GM12878 (cell line): ENCODE results near the gene MFSD12. TPM values are rescaled to one million over a fixed set of nuclear protein-coding genes. Genes with fewer than 3 reads are reported as not detected.

Experiments
- ATF3 ChIP-seq: IDR thresholded peaks from 2 replicates; pipeline ENCODE4 v1.6.1; 2011; ENCODE audit warnings: low read depth, mild to moderate bottlenecking, low read length, moderate library complexity, borderline replicate concordance; ENCODE audit errors: extremely low read depth
- CEBPB ChIP-seq, 2 experiments: fragments of 150-350 bp in 1 of 2; IDR thresholded peaks; 2 replicates each; pipeline ENCODE4 v1.6.1; 2012 to 2014; ENCODE audit warnings: low read depth in 2 of 2, low read length in 2 of 2, borderline replicate concordance in 1 of 2, inconsistent platforms in 1 of 2
- EGR1 ChIP-seq, 2 experiments: IDR thresholded peaks; 1 replicate in 1 of 2; 2 replicates in 1 of 2; pipeline ENCODE4 v1.6.1; 2011 to 2012; ENCODE audit warnings: low read depth in 2 of 2, low read length in 2 of 2, borderline replicate concordance in 1 of 2, mild to moderate bottlenecking in 1 of 2, moderate library complexity in 1 of 2
- EP300 ChIP-seq, 2 experiments: fragments of 150-350 bp in 1 of 2; IDR thresholded peaks; 2 replicates each; pipeline ENCODE4 v1.6.1; 2011 to 2012; ENCODE audit warnings: low read depth in 2 of 2, low read length in 2 of 2, borderline replicate concordance in 1 of 2, improper control_type of control experiment in 1 of 2, inconsistent platforms in 1 of 2; ENCODE audit not compliant: control insufficient read depth in 1 of 2
- EZH2 ChIP-seq: IDR thresholded peaks from 2 replicates; pipeline ENCODE4 v1.6.1; 2012; ENCODE audit warnings: low read depth, mild to moderate bottlenecking, control low read depth, inconsistent platforms, low read length, borderline replicate concordance; ENCODE audit not compliant: control insufficient read depth
- HDAC6 ChIP-seq: fragments of 200-600 bp; sonication (generic); IDR thresholded peaks from one replicate; pipeline ENCODE4 v1.8.0; 2017; ENCODE audit warnings: antibody characterized with exemption; ENCODE audit not compliant: unreplicated experiment
- IRF4 ChIP-seq: IDR thresholded peaks from 2 replicates; pipeline ENCODE4 v1.6.1; 2011; ENCODE audit warnings: low read depth, low read length
- KDM1A ChIP-seq: fragments of 200-600 bp; sonication (generic); IDR thresholded peaks from 2 replicates; pipeline ENCODE4 v1.6.1; 2016; ENCODE audit warnings: borderline replicate concordance
- MTA3 ChIP-seq: IDR thresholded peaks from 2 replicates; pipeline ENCODE4 v1.6.1; 2012; ENCODE audit warnings: low read length, inconsistent platforms, borderline replicate concordance
- NBN ChIP-seq: fragments of 450-650 bp; IDR thresholded peaks from 2 replicates; pipeline ENCODE4 v1.6.1; 2016
- NR2C2 ChIP-seq: IDR thresholded peaks from 2 replicates; pipeline ENCODE4 v1.6.1; 2011; ENCODE audit warnings: borderline replicate concordance, low read depth; ENCODE audit not compliant: control insufficient read depth, insufficient read length
- PAX5 ChIP-seq: IDR thresholded peaks from 2 replicates; pipeline ENCODE4 v1.6.1; 2011; ENCODE audit warnings: low read depth, low read length, borderline replicate concordance
- POLR2AphosphoS2 ChIP-seq: IDR thresholded peaks from 2 replicates; pipeline ENCODE4 v1.6.1; 2011; ENCODE audit warnings: low read depth, mild to moderate bottlenecking, low read length, improper control_type of control experiment, moderate library complexity
- POLR2AphosphoS5 ChIP-seq: IDR thresholded peaks from 2 replicates; pipeline ENCODE4 v1.6.1; 2011; ENCODE audit warnings: mild to moderate bottlenecking, low read length, inconsistent platforms
- RAD51 ChIP-seq: fragments of 450-650 bp; IDR thresholded peaks from 2 replicates; pipeline ENCODE4 v1.6.1; 2016; ENCODE audit warnings: moderate library complexity, mild to moderate bottlenecking, inconsistent platforms
- RBBP5 ChIP-seq: fragments of 200-600 bp; sonication (generic); conservative IDR thresholded peaks from 2 replicates; pipeline ENCODE4 v1.6.1; 2016
- REST ChIP-seq: IDR thresholded peaks from 2 replicates; pipeline ENCODE4 v1.6.1; 2012; ENCODE audit warnings: mild to moderate bottlenecking, low read depth, low read length
- RFX5 ChIP-seq: IDR thresholded peaks from 2 replicates; pipeline ENCODE4 v1.6.1; 2011; ENCODE audit warnings: low read depth, low read length, improper control_type of control experiment
- SIX5 ChIP-seq: IDR thresholded peaks from 2 replicates; pipeline ENCODE4 v1.6.1; 2011; ENCODE audit warnings: mild to moderate bottlenecking, low read depth, low read length, moderate library complexity; ENCODE audit not compliant: severe bottlenecking
- SP1 ChIP-seq: IDR thresholded peaks from one replicate; pipeline ENCODE4 v1.6.1; 2011; ENCODE audit warnings: low read depth, low read length
- SPI1 ChIP-seq: IDR thresholded peaks from 2 replicates; pipeline ENCODE4 v1.6.1; 2011; ENCODE audit warnings: low read depth, mild to moderate bottlenecking, low read length, moderate library complexity, borderline replicate concordance; ENCODE audit not compliant: insufficient read depth
- SUZ12 ChIP-seq: fragments of 200-600 bp; sonication (generic); IDR thresholded peaks from one replicate; pipeline ENCODE4 v1.6.1; 2018; ENCODE audit warnings: antibody characterized with exemption, mild to moderate bottlenecking; ENCODE audit not compliant: unreplicated experiment
- USF2 ChIP-seq: IDR thresholded peaks from 2 replicates; pipeline ENCODE4 v1.6.1; 2011; ENCODE audit warnings: low read depth, low read length, improper control_type of control experiment, borderline replicate concordance
- ZSCAN29 ChIP-seq: fragments of 450-650 bp; IDR thresholded peaks from 2 replicates; pipeline ENCODE4 v1.6.1; 2017; ENCODE audit warnings: mild to moderate bottlenecking, moderate library complexity
- polyA plus RNA-seq, 11 experiments: library from polyadenylated mRNA; depleted of rRNA in 4 of 11; unstranded in 6 of 11; stranded (reverse) in 5 of 11; fragments of >200 nt; fragmentation: Nextera tagmentation in 4 of 11; fragmentation: Illumina TruSeq in 1 of 11; extraction: Ambion mirVana in 4 of 11; extraction: Trizol in 1 of 11; gene quantifications; 1 replicate in 1 of 11; 2 replicates in 10 of 11; pipeline versions ENCODE4 v1.2.1 to v1.2.3, GENCODE V29; 2011 to 2016; ENCODE audit warnings: inconsistent platforms in 2 of 11, missing spikeins in 2 of 11, low read depth in 1 of 11
- total RNA-seq, 4 experiments: library from RNA; depleted of rRNA in 3 of 4; stranded (reverse); fragments of >200 nt in 3 of 4; fragmentation: Illumina TruSeq in 1 of 4; extraction: Trizol in 1 of 4; gene quantifications; 2 replicates each; pipeline versions ENCODE4 v1.2.1 to v1.2.3, GENCODE V29; 2013 to 2021
- TF ChIP-seq, protein P1 (sequence below): fragments of 450-650 bp; IDR thresholded peaks from 2 replicates; pipeline ENCODE4 v1.6.1; 2017; ENCODE audit warnings: borderline replicate concordance

MFSD12 gene
- total and polyA plus RNA-seq, 10 of the 15 experiments (the other 5 are each of a cell fraction or from before 2014, with no cell fraction given), result 0.58 to 65.9 (median 16.8) TPM

DNA sequence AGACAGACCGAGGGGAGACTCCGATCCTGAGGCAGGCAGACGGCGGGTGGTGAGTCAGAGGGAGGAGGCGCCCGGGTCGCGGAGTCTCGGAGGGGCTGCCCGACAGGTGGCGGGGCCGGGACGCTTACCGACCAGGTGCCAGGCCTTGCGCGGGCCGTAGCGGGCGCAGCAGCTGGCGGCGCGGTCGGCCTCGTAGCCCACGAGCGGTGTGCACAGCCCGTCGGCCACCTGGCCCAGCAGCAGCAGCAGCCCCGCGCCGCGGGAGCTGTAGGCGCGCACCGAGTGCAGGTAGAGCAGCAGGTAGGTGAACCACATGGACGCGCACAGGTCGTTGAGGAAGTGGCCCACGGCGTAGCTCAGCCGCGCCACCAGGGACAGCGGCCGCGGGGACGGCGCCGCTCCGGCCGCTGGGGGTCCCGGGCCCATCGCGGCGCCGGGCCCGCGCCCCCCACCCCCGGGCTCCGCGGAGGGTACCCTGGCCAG lies 367 bp downstream of the MFSD12 start (continued):
- TF ChIP-seq SPI1 (peak; percentile 50; the same call in 1 of the 2 replicates), EGR1 (IDR thresholded peaks at IDR 0.05; ENCODE audit: borderline replicate concordance in 1 of 2, low read depth in 2 of 2, low read length in 2 of 2) (0 out of 3 replicates have a peak, but pooled peaks of 1 of the 2 experiments have one; percentile 3), RAD51 (no peak), CEBPB (IDR thresholded peaks at IDR 0.05; ENCODE audit: borderline replicate concordance in 1 of 2, low read depth in 2 of 2, low read length in 2 of 2) (no peak), REST (peak; percentile 56; the same call in 1 of the 2 replicates), ZSCAN29 (0 out of 2 replicates have a peak, but pooled peaks have one; percentile 7), SP1 (no peak), POLR2AphosphoS5 (no peak), EP300 (IDR thresholded peaks at IDR 0.05; ENCODE audit: borderline replicate concordance in 1 of 2, control insufficient read depth in 1 of 2, low read depth in 2 of 2, low read length in 2 of 2) (no peak), ATF3 (no peak), MTA3 (no peak), HDAC6 (no peak), PAX5 (no peak), IRF4 (no peak), USF2 (no peak), RFX5 (no peak), SIX5 (no peak), POLR2AphosphoS2 (no peak), NBN (no peak), NR2C2 (no peak), SUZ12 (no peak), RBBP5 (no peak), EZH2 (no peak), KDM1A (no peak)
- TF ChIP-seq, protein P1, sequence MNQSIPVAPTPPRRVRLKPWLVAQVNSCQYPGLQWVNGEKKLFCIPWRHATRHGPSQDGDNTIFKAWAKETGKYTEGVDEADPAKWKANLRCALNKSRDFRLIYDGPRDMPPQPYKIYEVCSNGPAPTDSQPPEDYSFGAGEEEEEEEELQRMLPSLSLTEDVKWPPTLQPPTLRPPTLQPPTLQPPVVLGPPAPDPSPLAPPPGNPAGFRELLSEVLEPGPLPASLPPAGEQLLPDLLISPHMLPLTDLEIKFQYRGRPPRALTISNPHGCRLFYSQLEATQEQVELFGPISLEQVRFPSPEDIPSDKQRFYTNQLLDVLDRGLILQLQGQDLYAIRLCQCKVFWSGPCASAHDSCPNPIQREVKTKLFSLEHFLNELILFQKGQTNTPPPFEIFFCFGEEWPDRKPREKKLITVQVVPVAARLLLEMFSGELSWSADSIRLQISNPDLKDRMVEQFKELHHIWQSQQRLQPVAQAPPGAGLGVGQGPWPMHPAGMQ, result no peak
